ENCODE data around the gene JMJD4. TPM values are rescaled to one million over a fixed set of nuclear protein-coding genes. Genes with fewer than 3 reads are reported as not detected.
A peak's percentile ranks its signal among the peaks of the same experiment; 100 is the strongest.

JMJD4 gene
- total and polyA plus RNA-seq, 9 of the 15 experiments (the other 6 are each of a cell fraction or from before 2014, with no cell fraction given): 1.4 to 42.6 (median 29.2) TPM

DNA sequence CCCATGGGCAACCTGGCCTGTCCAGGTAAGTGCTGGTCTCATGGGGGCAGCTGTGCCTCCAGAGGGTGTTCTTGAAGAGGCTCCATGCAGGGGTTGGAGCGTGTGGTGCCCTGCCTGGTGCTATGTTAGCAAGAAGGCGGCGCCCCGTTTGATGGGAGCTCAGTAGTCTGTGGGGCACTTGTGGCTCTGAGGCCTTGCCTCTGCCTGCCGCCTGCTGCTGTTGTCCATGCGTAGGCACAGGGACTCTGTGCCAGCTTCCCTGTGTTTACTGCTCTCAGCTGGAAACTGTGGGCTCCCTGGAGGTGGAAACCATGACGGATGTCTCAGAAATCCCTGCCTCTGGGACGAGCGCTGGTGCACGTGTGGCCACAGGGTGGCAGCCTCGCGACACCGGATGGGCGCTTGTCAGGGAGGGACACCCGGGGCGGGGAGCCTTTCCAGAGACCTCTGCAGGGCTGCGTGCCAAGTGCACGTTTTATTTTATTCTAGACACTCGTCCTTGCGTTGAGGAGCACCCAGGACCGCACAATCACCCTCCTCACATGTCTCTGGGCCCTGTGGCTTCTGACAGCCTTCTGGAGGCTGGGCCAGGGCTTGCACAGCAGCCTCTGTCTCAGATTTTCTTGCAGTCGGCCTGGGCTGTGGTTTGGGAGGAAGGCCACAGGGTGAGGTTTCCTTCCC is 27.3 kb upstream of the JMJD4 start (continued):
- TF ChIP-seq RERE (CRISPR knock-in tag; IDR thresholded peaks at IDR 0.05; ENCODE audit: borderline replicate concordance): no peak
- TF ChIP-seq NCOA2 (IDR thresholded peaks at IDR 0.05; ENCODE audit: partially characterized antibody in 2 of 2): no peak
- TF ChIP-seq KLF16 (IDR thresholded peaks at IDR 0.05): 0 out of 2 replicates have a peak, but pooled peaks have one; percentile 29
- TF ChIP-seq SMAD3 (CRISPR knock-in tag; conservative IDR thresholded peaks at IDR 0.05): no peak
- no peak for TF ChIP-seq ZC3H4 (CRISPR knock-in tag; IDR thresholded peaks at IDR 0.05; ENCODE audit: borderline replicate concordance)
- peak; percentile 83 to 94 for TF ChIP-seq MAZ (CRISPR knock-in tag; conservative IDR thresholded peaks at IDR 0.05 in 1 of 2, IDR thresholded peaks at IDR 0.05 in 1 of 2)
- TF ChIP-seq NUFIP1 (IDR thresholded peaks at IDR 0.05; ENCODE audit: partially characterized antibody): no peak
- peak; percentile 92 for TF ChIP-seq NFIC (IDR thresholded peaks at IDR 0.05)
- TF ChIP-seq, protein P1, sequence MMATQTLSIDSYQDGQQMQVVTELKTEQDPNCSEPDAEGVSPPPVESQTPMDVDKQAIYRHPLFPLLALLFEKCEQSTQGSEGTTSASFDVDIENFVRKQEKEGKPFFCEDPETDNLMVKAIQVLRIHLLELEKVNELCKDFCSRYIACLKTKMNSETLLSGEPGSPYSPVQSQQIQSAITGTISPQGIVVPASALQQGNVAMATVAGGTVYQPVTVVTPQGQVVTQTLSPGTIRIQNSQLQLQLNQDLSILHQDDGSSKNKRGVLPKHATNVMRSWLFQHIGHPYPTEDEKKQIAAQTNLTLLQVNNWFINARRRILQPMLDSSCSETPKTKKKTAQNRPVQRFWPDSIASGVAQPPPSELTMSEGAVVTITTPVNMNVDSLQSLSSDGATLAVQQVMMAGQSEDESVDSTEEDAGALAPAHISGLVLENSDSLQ (IDR thresholded peaks at IDR 0.05): peak; percentile 26; the same call in 1 of the 2 replicates
- no peak for TF ChIP-seq CBX8 (IDR thresholded peaks at IDR 0.05; ENCODE audit: borderline replicate concordance, extremely low read depth, low read depth, low read length, poor library complexity, severe bottlenecking)
- no peak for TF ChIP-seq ARNT (IDR thresholded peaks at IDR 0.05)
- no peak for TF ChIP-seq ZNF707 (CRISPR knock-in tag; conservative IDR thresholded peaks at IDR 0.05)
- TF ChIP-seq MEF2D (tag; conservative IDR thresholded peaks at IDR 0.05; ENCODE audit: low read depth): no peak
- TF ChIP-seq, protein P2, sequence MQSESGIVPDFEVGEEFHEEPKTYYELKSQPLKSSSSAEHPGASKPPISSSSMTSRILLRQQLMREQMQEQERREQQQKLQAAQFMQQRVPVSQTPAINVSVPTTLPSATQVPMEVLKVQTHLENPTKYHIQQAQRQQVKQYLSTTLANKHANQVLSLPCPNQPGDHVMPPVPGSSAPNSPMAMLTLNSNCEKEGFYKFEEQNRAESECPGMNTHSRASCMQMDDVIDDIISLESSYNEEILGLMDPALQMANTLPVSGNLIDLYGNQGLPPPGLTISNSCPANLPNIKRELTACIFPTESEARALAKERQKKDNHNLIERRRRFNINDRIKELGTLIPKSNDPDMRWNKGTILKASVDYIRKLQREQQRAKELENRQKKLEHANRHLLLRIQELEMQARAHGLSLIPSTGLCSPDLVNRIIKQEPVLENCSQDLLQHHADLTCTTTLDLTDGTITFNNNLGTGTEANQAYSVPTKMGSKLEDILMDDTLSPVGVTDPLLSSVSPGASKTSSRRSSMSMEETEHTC (IDR thresholded peaks at IDR 0.05): no peak
- TF ChIP-seq SNAPC5 (CRISPR knock-in tag; IDR thresholded peaks at IDR 0.05): no peak
- TF ChIP-seq HNRNPUL1 (IDR thresholded peaks at IDR 0.05; ENCODE audit: low read length): no peak
- TF ChIP-seq NFE2 (IDR thresholded peaks at IDR 0.05; ENCODE audit: low read depth): no peak
- no peak for TF ChIP-seq ZSCAN32 (CRISPR knock-in tag; IDR thresholded peaks at IDR 0.05)
